Body of pancreas (tissue), 4 donors: ENCODE results near the gene HDAC6. TPM values are rescaled to one million over a fixed set of nuclear protein-coding genes. Genes with fewer than 3 reads are reported as not detected.

Experiments
- ATAC-seq: fragments of 150-250 bp; one replicate; pipeline ENCODE4 v1.9.1; 2016
- DNase-seq, 4 donors: peaks; one replicate each; pipeline ENCODE4 v3.0.0-alpha.2; 2019
- H3K27ac ChIP-seq, 4 donors: fragments of 200-600 bp; sonication (generic); 1 replicate in 3 of 4; 2 replicates in 1 of 4; pipeline versions ENCODE4 v1.5.1 to v1.6.1; 2016 to 2019; ENCODE audit warnings: mild to moderate bottlenecking in 1 of 4, mixed read lengths in 1 of 4, moderate library complexity in 1 of 4
- H3K27me3 ChIP-seq, 2 donors: fragments of 200-600 bp; sonication (generic); one replicate each; pipeline ENCODE4 v1.6.0; 2016; ENCODE audit warnings: mild to moderate bottlenecking in 1 of 2
- H3K36me3 ChIP-seq, 2 donors: fragments of 200-600 bp; sonication (generic); replicated peaks in 1 of 2; 2 replicates each; pipeline ENCODE4 v1.5.1; 2016; ENCODE audit warnings: low read depth in 2 of 2; ENCODE audit not compliant: insufficient read depth in 1 of 2
- H3K4me1 ChIP-seq: fragments of 200-600 bp; sonication (generic); one replicate; pipeline ENCODE4 v1.6.0; 2016
- H3K4me3 ChIP-seq, 2 donors: fragments of 200-600 bp; sonication (generic); 1 replicate in 1 of 2; 2 replicates in 1 of 2; pipeline ENCODE4 v1.5.1; 2016 to 2019
- H3K9me3 ChIP-seq, 3 donors: fragments of 200-600 bp; sonication (generic); 1 replicate in 2 of 3; 2 replicates in 1 of 3; pipeline ENCODE4 v1.5.1; 2016
- POLR2A ChIP-seq, 3 donors: fragments of 450-650 bp; IDR thresholded peaks; one replicate each; pipeline ENCODE4 v1.6.1; 2016; ENCODE audit warnings: antibody characterized with exemption in 3 of 3, mild to moderate bottlenecking in 2 of 3
- WGBS, 2 donors: methylation state at CpG; one replicate each; pipeline ENCODE4 v1.1.5; 2017; 5-methylcytosine and 5-hydroxymethylcytosine counted together
- intact Hi-C: fragments of 100-400 bp; cut with DNase I; formaldehyde crosslinking; loops from one replicate; pipeline ENCODE4 v1.15.1; 2023
- total RNA-seq, 2 donors: library from RNA; depleted of rRNA; stranded (reverse); fragments of >200 nt; gene quantifications; one replicate each; pipeline ENCODE4 v1.1.0, GENCODE V29; 2016
- TF ChIP-seq, protein P1 (sequence below), 7 experiments: fragments of 450-650 bp in 4 of 7; fragments of 200-600 bp in 3 of 7; sonication (generic) in 3 of 7; IDR thresholded peaks; one replicate each; pipeline ENCODE4 v1.5.1; 2016 to 2019; ENCODE audit warnings: antibody characterized with exemption in 7 of 7

Gene HDAC6
- total RNA-seq, 2 donors from 2014 or later = 34.5 to 75.5 TPM

- ATAC-seq = no peak
- intact Hi-C loops = no loop called here
- no peak for TF ChIP-seq POLR2A (IDR thresholded peaks at IDR 0.05)
- TF ChIP-seq, protein P1, sequence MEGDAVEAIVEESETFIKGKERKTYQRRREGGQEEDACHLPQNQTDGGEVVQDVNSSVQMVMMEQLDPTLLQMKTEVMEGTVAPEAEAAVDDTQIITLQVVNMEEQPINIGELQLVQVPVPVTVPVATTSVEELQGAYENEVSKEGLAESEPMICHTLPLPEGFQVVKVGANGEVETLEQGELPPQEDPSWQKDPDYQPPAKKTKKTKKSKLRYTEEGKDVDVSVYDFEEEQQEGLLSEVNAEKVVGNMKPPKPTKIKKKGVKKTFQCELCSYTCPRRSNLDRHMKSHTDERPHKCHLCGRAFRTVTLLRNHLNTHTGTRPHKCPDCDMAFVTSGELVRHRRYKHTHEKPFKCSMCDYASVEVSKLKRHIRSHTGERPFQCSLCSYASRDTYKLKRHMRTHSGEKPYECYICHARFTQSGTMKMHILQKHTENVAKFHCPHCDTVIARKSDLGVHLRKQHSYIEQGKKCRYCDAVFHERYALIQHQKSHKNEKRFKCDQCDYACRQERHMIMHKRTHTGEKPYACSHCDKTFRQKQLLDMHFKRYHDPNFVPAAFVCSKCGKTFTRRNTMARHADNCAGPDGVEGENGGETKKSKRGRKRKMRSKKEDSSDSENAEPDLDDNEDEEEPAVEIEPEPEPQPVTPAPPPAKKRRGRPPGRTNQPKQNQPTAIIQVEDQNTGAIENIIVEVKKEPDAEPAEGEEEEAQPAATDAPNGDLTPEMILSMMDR (IDR thresholded peaks at IDR 0.05) = no peak
- WGBS, 2 donors = 54 to 93% methylated on average over 3 to 7 of the region's 7 CpGs
- no peaks in the 10 kb centered on the region for H3K36me3 ChIP-seq
- no peak overlapping the region for H3K27ac ChIP-seq
- no peak for DNase-seq
- H3K4me3 ChIP-seq = no peak overlapping the region
- H3K4me1 ChIP-seq = no peaks in the 10 kb centered on the region
- H3K9me3 ChIP-seq = no peaks in the 10 kb centered on the region
- no peaks in the 10 kb centered on the region for H3K27me3 ChIP-seq
Measured at GRCh38 chrX:48779399-48779798, 22.5 kb upstream of the HDAC6 start.

DNA sequence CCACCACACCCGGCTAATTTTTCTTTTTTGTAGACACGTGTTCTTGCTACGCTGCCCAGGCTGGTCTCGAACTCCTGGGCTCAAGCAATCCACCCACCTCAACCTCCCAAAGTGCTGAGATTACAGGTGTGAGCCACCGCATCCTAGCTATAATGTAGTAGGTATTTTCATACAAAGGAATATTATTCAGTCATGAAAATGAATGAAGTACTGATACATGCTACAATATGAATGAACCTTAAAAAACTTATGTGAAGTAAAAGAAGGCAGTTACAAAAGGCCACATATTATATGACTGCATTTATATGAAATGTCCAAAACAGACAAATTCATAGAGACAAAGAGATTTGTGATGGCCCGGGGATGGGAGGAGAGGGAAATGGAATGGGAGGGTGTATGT is 20.2 kb upstream of the HDAC6 start:
- Histone ChIP-seq H3K27ac (no peak overlapping the region), H3K9me3 (no peaks in the 10 kb centered on the region), H3K4me3 (no peak overlapping the region), H3K27me3 (no peaks in the 10 kb centered on the region), H3K4me1 (no peaks in the 10 kb centered on the region), H3K36me3 (no peaks in the 10 kb centered on the region)
- TF ChIP-seq POLR2A (IDR thresholded peaks at IDR 0.05) = no peak
- TF ChIP-seq, protein P1 (IDR thresholded peaks at IDR 0.05) = no peak
- intact Hi-C loops = no loop called here
- DNase-seq (no peak), ATAC-seq (no peak)
- 86 to 89% methylated on average over 4 to 6 of the region's 6 CpGs for WGBS, 2 donors

DNA sequence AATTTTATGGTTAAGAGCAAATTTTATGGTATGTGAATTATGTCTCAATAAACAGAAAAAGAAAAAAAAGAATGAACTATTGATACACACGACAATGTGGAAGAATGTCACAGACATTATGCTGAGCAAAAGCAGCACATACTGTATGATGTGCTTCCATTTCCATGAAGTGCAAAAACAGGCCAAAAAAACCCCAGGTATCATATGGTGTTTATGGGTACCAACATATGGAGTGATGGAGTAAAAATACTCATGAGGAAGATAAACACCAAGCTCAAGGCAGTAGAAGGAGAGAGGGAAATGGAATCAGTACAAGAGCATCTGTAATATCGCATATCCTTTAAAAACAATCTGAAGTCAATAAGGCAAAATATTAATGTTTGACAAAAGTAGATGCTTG is 19.7 kb upstream of the HDAC6 start:
- no peak overlapping the region for H3K27ac ChIP-seq
- H3K27me3 ChIP-seq = no peaks in the 10 kb centered on the region
- no peaks in the 10 kb centered on the region for H3K36me3 ChIP-seq
- H3K4me3 ChIP-seq = no peak overlapping the region
- DNase-seq (no peak), ATAC-seq (no peak)
- no peaks in the 10 kb centered on the region for H3K4me1 ChIP-seq
- no peak for TF ChIP-seq POLR2A (IDR thresholded peaks at IDR 0.05)
- TF ChIP-seq, protein P1 (IDR thresholded peaks at IDR 0.05) = no peak
- no peaks in the 10 kb centered on the region for H3K9me3 ChIP-seq
- 67 to 79% methylated on average over 2 of the region's 2 CpGs for WGBS, 2 donors
- intact Hi-C loops = no loop called here

- TF ChIP-seq, protein P1 (IDR thresholded peaks at IDR 0.05) = no peak
- no peak for TF ChIP-seq POLR2A (IDR thresholded peaks at IDR 0.05)
- Histone ChIP-seq H3K4me3 (no peak overlapping the region), H3K4me1 (no peaks in the 10 kb centered on the region), H3K36me3 (no peaks in the 10 kb centered on the region), H3K27ac (no peak overlapping the region), H3K9me3 (no peaks in the 10 kb centered on the region), H3K27me3 (no peaks in the 10 kb centered on the region)
- 60 to 63% methylated on average over 1 to 5 of the region's 13 CpGs for WGBS, 2 donors
- no peak for DNase-seq
- no peak for ATAC-seq
- intact Hi-C loops = no loop called here
Measured at GRCh38 chrX:48782795-48783194, 19.1 kb upstream of the HDAC6 start.

- H3K27ac ChIP-seq = no peak overlapping the region
- H3K9me3 ChIP-seq = no peaks in the 10 kb centered on the region
- no peak for ATAC-seq
- intact Hi-C loops = no loop called here
- WGBS, 2 donors = 45 to 50% methylated on average over 2 to 3 of the region's 3 CpGs
- no peaks in the 10 kb centered on the region for H3K36me3 ChIP-seq
- no peak overlapping the region for H3K4me3 ChIP-seq
- DNase-seq = no peak
- TF ChIP-seq, protein P1 (IDR thresholded peaks at IDR 0.05) = no peak
- TF ChIP-seq POLR2A (IDR thresholded peaks at IDR 0.05) = no peak
- H3K4me1 ChIP-seq = no peaks in the 10 kb centered on the region
- no peaks in the 10 kb centered on the region for H3K27me3 ChIP-seq
Measured at GRCh38 chrX:48784726-48785125, 17.1 kb upstream of the HDAC6 start.
